Stimulated activated CD4-positive, alpha-beta T cell treated with anti-CD3 and anti-CD28 coated beads, Interleukin-12 subunit alpha, Interleukin-12 subunit beta, amount 100 ng/mL, for 4 hours (primary cell): ENCODE measurements around the gene SQSTM1.

Experiments used
- DNase-seq: peaks from one replicate; pipeline ENCODE4 v3.0.0-alpha.2; 2020

The SQSTM1 gene

DNA sequence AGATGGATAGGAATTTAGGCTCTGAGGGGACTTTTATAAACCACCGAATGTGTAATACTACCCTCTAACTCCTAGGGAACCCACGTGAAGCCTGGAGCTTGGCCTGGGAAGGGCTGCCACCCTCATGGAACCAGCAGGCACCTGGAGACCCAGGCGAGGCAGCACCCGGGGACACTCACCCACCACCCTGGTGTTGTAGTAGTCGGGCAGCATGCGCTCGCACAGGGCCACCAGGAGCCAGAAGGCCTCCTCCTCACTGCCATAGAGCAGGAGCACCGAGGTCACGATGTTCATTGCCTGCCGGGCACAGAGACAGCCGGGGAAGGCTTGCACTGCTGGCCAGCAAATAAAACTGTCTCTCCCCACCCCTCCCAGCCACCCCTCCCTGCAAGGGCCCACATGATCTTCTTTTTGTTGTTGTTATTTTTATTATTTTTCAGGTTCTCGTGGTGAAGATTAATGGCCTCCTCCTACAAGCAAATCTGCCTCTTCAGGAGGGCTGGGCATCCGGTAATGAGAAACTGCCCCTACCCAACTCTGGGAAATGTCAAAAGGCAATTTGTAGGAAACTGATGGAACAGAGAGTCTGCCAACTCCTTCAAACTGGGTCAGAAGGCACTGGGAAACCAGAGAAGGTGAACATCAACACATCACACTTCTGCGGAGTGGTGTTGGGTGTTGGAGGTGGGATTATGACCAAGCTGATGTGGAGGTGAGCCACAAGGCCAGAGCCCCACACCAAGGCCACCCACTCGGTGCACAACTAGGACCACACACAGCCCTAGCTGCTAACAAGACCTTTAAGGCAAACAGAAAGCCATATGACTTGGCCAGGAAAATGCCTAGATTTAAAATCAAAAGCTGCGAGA is 55.3 kb downstream of the SQSTM1 start:
- DNase-seq: no peak

DNA sequence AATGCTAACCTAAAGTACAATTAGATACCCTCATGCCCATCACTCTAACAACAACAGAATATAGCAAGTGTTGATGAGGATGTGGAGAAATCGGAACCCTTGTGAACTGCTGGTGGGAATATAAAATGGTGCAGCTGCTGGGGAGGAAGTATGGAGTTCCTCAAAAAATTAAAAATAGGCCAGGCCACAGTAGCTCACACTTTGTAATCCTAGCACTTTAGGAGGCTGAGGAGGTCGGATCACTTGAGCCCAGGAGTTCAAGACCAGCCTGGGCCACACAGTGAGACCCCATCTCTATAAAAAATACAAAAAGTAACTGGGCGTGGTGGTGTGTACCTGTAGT is 55.9 kb downstream of the SQSTM1 start:
- DNase-seq: no peak

- no peak for DNase-seq
These were observed 57.7 kb downstream of the SQSTM1 start for GRCh38 chr5:179878222-179879002.

DNA sequence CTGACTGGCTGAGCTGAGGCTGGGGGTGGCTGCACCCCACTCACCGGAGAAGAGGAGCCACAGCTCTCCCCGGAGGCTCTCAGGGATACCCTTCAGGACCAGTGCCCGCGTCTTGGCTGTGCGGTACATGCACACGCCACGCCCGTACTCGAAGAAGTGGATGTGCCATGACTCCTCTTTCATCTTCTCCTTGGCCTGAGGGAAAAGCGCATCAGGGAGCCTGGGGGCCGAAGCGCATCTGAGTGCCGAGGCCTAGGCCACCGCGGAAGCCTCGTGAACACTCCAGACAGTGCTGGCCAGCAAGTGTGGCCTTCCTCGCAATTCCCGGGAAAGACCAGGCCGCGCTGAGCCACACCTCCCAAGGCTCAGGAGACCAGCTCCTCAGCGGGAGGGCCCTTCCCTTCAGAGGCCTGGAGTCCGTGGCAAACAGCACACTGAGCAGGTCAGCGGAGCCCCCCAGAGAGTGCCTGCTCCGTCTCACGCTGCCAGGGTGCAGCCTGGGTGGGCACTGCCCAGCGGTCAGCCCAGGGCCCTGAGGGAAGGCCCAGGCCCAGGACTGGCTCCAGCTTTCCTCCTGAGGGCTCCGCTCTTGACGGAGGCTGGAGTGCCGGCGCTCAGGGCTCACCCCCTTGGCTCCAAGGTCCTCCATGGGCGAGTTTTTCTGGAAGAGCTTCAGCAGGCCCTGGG is 58.4 kb downstream of the SQSTM1 start:
- DNase-seq: no peak

DNA sequence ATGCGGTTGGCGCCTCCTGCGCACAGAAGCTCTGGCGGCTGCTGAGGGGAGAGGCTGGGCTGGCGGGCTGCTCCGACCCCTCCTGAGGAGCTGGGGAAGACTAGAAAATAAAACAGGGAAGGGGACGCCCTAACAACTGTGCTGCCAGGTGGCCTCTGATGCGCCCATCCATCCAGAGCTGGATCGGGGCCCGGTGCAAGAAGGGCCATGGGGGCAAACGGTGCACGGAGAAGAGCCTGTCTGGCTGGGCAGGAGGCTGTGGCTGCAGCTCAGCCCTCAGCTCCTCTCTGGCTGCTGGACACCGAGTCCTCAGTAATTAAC is 58.9 kb downstream of the SQSTM1 start:
- no peak for DNase-seq

DNA sequence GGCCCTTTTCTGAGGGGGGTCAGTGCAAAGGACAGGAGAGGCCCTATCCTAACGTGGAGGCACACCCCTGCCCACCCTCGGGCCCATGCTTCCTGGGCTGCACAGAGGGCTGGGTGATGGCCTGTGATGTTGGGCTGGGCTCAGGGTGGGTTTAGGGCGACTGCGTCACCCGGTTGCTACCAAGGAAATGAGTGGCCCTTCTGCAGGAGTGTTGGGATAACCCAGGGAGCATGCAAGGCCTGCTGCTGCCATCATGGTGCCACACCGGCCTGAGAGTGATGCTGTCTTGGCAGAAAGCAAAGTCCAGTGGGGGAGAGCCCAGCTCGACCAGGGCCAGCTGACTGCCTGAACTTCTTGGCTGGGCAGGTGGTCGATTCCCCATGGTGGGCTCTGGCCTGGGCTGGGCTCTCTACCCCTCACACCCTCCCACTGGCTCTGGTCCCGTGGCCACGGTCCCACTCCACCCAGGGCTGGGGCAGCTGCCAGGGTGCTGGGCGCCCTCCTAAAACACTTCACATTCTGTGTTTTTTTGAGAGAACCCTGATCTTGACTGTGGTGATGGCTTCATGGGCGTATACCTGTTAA is 59.5 kb downstream of the SQSTM1 start:
- DNase-seq: no peak

DNA sequence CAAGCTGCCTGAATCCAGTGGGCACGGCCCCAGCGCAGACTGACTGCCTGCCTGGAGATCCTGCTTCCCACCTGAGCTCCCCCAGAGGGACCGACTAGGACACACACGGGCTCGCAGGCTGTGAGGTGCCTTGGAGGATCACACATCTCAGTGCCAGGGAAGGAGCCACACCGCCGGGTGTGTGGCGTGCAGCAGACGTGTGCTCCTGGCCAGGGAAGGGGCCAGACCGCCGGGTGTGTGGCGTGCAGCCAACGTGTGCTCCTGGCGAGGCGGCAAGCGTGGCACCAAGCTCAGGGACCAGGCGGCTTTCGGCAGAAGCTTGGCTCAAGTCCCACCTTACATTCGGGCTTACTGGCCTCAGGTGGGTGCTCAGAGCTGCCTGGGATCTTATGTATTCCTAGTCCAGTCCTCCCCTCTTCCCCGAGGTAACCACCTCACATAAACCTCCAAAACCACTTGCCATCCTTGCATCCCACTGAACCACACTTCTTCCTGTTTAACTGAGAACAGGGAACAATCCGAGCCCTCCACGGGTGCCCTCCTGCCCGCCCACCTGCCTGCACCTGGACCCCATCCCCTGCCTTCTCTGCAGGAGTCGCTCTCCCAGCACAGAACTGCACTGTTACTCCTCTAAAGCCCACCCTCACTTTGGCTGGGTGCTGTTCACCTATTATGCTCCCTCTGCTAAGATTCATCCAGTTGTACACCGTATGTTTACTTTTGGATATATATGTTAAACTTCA is 60.3 kb downstream of the SQSTM1 start:
- DNase-seq: no peak

DNA sequence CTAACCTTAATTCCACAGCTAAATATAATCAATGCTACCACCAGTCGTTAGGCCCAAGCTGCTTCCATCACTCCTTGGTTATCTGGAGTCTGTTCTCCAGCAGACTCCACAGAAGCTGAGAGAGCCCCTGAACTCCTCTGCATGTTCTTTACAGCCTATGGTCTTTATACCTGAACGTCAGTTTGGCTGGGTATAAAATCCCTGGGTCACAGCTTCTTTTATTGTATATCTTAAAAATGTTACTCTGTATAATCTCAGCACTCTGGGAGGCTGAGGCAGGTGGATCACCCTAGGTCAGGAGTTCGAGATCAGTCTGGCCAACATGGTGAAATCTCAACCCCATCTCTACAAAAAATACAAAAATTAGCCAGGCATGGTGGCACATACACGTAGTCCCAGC is 61.6 kb downstream of the SQSTM1 start:
- DNase-seq: no peak

- DNase-seq: no peak
These were observed 62.5 kb downstream of the SQSTM1 start for GRCh38 chr5:179883163-179883562.

GRCh38 chr5:179885491-179886090 is 64.9 kb downstream of the SQSTM1 start:
- no peak for DNase-seq

DNA sequence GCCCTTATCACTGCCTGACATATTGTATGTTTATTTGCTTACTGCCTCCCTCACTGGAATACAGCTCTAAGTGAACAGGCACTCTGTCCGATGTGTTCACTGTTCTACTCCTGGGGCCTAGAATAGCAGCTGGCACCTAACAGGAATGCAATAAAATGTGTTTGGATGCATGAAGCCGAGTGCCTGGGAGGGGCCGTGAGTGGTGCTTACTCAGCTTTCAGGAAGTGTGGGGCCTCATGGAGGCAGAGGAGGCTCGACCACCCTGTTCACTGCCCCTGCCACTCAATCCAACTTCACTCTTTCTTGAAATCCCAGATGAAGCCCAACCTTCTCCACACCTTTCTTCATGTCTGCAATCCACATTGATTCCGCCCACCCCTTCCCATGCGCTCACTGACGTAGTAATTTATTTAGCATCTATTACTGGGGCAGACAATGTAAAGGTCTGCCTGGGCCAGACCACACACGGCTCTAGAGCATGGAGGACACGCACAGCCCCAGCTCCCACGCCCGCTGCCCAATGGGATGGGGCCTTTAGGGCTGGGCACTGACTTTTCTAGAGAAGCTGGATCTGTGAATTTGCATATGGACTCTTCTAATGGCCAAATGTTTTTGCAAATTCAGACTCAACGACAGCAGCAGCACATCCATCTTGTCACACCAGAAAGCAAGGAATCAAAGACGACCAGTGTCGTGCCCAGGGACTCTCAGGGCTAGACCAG is 65.6 kb downstream of the SQSTM1 start:
- no peak for DNase-seq

DNA sequence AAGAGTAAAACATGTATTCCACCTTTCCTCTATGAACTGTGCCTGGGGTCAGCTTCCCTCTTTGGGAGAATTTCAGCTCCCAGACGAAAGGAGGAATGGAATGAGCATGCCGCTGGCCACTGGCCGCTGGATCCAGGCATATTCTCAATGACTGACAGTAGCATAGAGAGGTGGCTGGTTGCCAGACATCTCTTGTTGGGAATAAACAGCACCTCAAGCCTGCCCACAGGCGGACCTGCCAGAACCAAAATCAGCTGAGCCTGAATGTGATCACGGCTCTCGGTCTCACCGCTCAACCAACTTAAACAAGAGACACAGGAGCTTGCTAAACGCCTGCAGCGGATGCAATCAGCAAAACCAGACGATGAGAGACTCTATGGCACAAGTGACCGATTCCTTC is 66.4 kb downstream of the SQSTM1 start:
- DNase-seq: no peak
